ENCODE data around the gene KLHL42. TPM values are rescaled to one million over a fixed set of nuclear protein-coding genes. Genes with fewer than 3 reads are reported as not detected.

KLHL42 gene
- total and polyA plus RNA-seq, 2 of the 8 experiments (the other 6 are each of a cell fraction or from before 2014, with no cell fraction given), result 13.6 to 21.6 TPM

GRCh38 chr12:27826076-27826475 is 46.0 kb downstream of the KLHL42 start (continued):
- no peak for TF ChIP-seq EP300 (IDR thresholded peaks at IDR 0.05; ENCODE audit: borderline replicate concordance in 1 of 2, low read depth in 2 of 2, low read length in 2 of 2)

Data from H1 (cell line).